H9 (cell line): Measurements from ENCODE around the gene SPTBN4. TPM values are rescaled to one million over a fixed set of nuclear protein-coding genes. Genes with fewer than 3 reads are reported as not detected.

Experiments used
- DNase-seq: peaks from one replicate; pipeline ENCODE4 v3.0.0-alpha.2; 2017
- H2AFZ ChIP-seq: one replicate; pipeline ENCODE4 v1.6.1; 2013; ENCODE audit warnings: mild to moderate bottlenecking, low read length, control low read depth, moderate library complexity
- H2AK5ac ChIP-seq: 2 replicates; pipeline ENCODE4 v1.6.1; 2013; ENCODE audit warnings: low read length, control low read depth, mixed read lengths; ENCODE audit not compliant: insufficient read length
- H2BK120ac ChIP-seq: one replicate; pipeline ENCODE4 v1.6.1; 2013; ENCODE audit warnings: low read depth, mild to moderate bottlenecking, low read length, control low read depth, inconsistent platforms; ENCODE audit not compliant: poor library complexity, severe bottlenecking
- H2BK12ac ChIP-seq: 2 replicates; pipeline ENCODE4 v1.6.1; 2013; ENCODE audit warnings: low read length, control low read depth, mixed read lengths, low read depth; ENCODE audit not compliant: insufficient read length
- H2BK15ac ChIP-seq: 2 replicates; pipeline ENCODE4 v1.6.1; 2013; ENCODE audit warnings: low read depth, low read length, control low read depth
- H2BK20ac ChIP-seq: one replicate; pipeline ENCODE4 v1.6.1; 2013; ENCODE audit warnings: low read depth, mild to moderate bottlenecking, low read length, control low read depth, inconsistent platforms; ENCODE audit not compliant: poor library complexity, severe bottlenecking
- H2BK5ac ChIP-seq: 2 replicates; pipeline ENCODE4 v1.6.1; 2013; ENCODE audit warnings: low read length, control low read depth, mixed read lengths; ENCODE audit not compliant: insufficient read length
- H3K14ac ChIP-seq: 2 replicates; pipeline ENCODE4 v1.6.1; 2013; ENCODE audit warnings: low read length, control low read depth; ENCODE audit not compliant: insufficient read depth
- H3K18ac ChIP-seq: 2 replicates; pipeline ENCODE4 v1.6.1; 2013; ENCODE audit warnings: low read depth, mild to moderate bottlenecking, mixed read lengths, low read length, control low read depth; ENCODE audit not compliant: insufficient read length
- H3K23ac ChIP-seq: 2 replicates; pipeline ENCODE4 v1.6.1; 2013; ENCODE audit warnings: low read length, control low read depth, mixed read lengths, low read depth; ENCODE audit not compliant: insufficient read length
- H3K23me2 ChIP-seq: 2 replicates; pipeline ENCODE4 v1.6.1; 2013; ENCODE audit warnings: low read depth, mild to moderate bottlenecking, mixed read lengths, low read length, control low read depth; ENCODE audit not compliant: insufficient read length, poor library complexity, severe bottlenecking
- H3K27ac ChIP-seq: 2 replicates; pipeline ENCODE4 v1.5.1; 2013; ENCODE audit warnings: low read length, control low read depth, mixed read lengths, low read depth; ENCODE audit not compliant: insufficient read length
- H3K27me3 ChIP-seq: 2 replicates; pipeline ENCODE4 v1.6.1; 2013; ENCODE audit warnings: low read length, control low read depth, inconsistent platforms; ENCODE audit not compliant: insufficient read depth
- H3K4ac ChIP-seq: 2 replicates; pipeline ENCODE4 v1.6.1; 2013; ENCODE audit warnings: low read depth, mild to moderate bottlenecking, control low read depth, inconsistent platforms, low read length, moderate library complexity
- H3K4me1 ChIP-seq: 2 replicates; pipeline ENCODE4 v1.6.1; 2013; ENCODE audit warnings: low read length, control low read depth, inconsistent platforms; ENCODE audit not compliant: insufficient read depth
- H3K4me2 ChIP-seq: 2 replicates; pipeline ENCODE4 v1.6.1; 2013; ENCODE audit warnings: low read length, control low read depth, mixed read lengths; ENCODE audit not compliant: insufficient read length, insufficient read depth
- H3K56ac ChIP-seq: 2 replicates; pipeline ENCODE4 v1.6.1; 2013; ENCODE audit warnings: low read depth, mild to moderate bottlenecking, mixed read lengths, low read length, control low read depth; ENCODE audit not compliant: insufficient read length
- H3K79me1 ChIP-seq: 2 replicates; pipeline ENCODE4 v1.6.1; 2013; ENCODE audit warnings: low read depth, mild to moderate bottlenecking, moderate library complexity, low read length, control low read depth, inconsistent platforms; ENCODE audit not compliant: insufficient read depth, poor library complexity, severe bottlenecking
- H3K79me2 ChIP-seq: 2 replicates; pipeline ENCODE4 v1.6.1; 2013; ENCODE audit warnings: low read length, control low read depth, inconsistent platforms; ENCODE audit not compliant: insufficient read depth
- H3K9ac ChIP-seq: 2 replicates; pipeline ENCODE4 v1.6.1; 2013; ENCODE audit warnings: low read length, control low read depth, mixed read lengths; ENCODE audit not compliant: insufficient read length; ENCODE audit errors: extremely low read depth
- H3K9me3 ChIP-seq: one replicate; pipeline ENCODE4 v1.6.1; 2013; ENCODE audit warnings: low read depth, low read length, inconsistent platforms; ENCODE audit not compliant: control insufficient read depth
- H3T11ph ChIP-seq: one replicate; pipeline ENCODE4 v1.6.1; 2013; ENCODE audit warnings: mild to moderate bottlenecking, low read length, control low read depth, inconsistent platforms
- H4K20me1 ChIP-seq: one replicate; pipeline ENCODE4 v1.6.1; 2013; ENCODE audit not compliant: control insufficient read depth, insufficient read length, insufficient read depth
- H4K5ac ChIP-seq: 2 replicates; pipeline ENCODE4 v1.6.1; 2013; ENCODE audit warnings: low read depth, mild to moderate bottlenecking, mixed read lengths, low read length, control low read depth; ENCODE audit not compliant: insufficient read length
- H4K8ac ChIP-seq: replicated peaks from 2 replicates; pipeline ENCODE4 v1.6.1; 2013; ENCODE audit warnings: low read length, control low read depth, mixed read lengths, low read depth; ENCODE audit not compliant: insufficient read length
- H4K91ac ChIP-seq: 2 replicates; pipeline ENCODE4 v1.6.1; 2013; ENCODE audit warnings: low read depth, mild to moderate bottlenecking, moderate library complexity, mixed read lengths, low read length, control low read depth; ENCODE audit not compliant: insufficient read length
- H3K27ac Mint-ChIP-seq, 3 experiments: 2 replicates in 2 of 3; 3 replicates in 1 of 3; pipeline ENCODE4 v1.8.0; 2020 to 2021; ENCODE audit warnings: mixed read lengths in 3 of 3, mild to moderate bottlenecking in 1 of 3, moderate library complexity in 1 of 3
- H3K27me3 Mint-ChIP-seq: 2 replicates; pipeline ENCODE4 v1.8.0; 2021; ENCODE audit warnings: low read depth, mild to moderate bottlenecking, moderate library complexity, mixed read lengths
- H3K36me3 Mint-ChIP-seq, 3 experiments: 2 replicates in 2 of 3; 3 replicates in 1 of 3; pipeline ENCODE4 v1.8.0; 2020 to 2021; ENCODE audit warnings: low read depth in 3 of 3, mixed read lengths in 3 of 3; ENCODE audit not compliant: insufficient read depth in 1 of 3
- H3K4me1 Mint-ChIP-seq, 2 experiments: 2 replicates each; pipeline ENCODE4 v1.8.0; 2020; ENCODE audit warnings: mixed read lengths in 2 of 2
- H3K4me3 Mint-ChIP-seq, 2 experiments: 2 replicates in 1 of 2; 3 replicates in 1 of 2; pipeline ENCODE4 v1.8.0; 2020 to 2021; ENCODE audit warnings: mild to moderate bottlenecking in 2 of 2, mixed read lengths in 2 of 2, moderate library complexity in 1 of 2
- H3K9me3 Mint-ChIP-seq, 2 experiments: 2 replicates in 1 of 2; 3 replicates in 1 of 2; pipeline ENCODE4 v1.8.0; 2020; ENCODE audit warnings: mild to moderate bottlenecking in 2 of 2, mixed read lengths in 2 of 2, moderate library complexity in 1 of 2
- CTCF ChIP-seq: fragments of 200-600 bp; sonication (generic); conservative IDR thresholded peaks from 3 replicates; pipeline ENCODE4 v1.8.0; 2021; ENCODE audit warnings: antibody characterized with exemption, mild to moderate bottlenecking
- WGBS: extraction: QIAGEN DNeasy Blood & Tissue Kit; methylation state at CpG from one replicate; pipeline ENCODE4 v1.1.7; 2013; ENCODE audit warnings: missing lambda C conversion rate, low lambda C conversion rate, mixed read lengths; ENCODE audit not compliant: insufficient read length; ENCODE audit errors: extremely low coverage; 5-methylcytosine and 5-hydroxymethylcytosine counted together
- total RNA-seq: library from RNA; stranded (reverse); gene quantifications from 2 replicates; pipeline ENCODE4 v1.2.1, GENCODE V29; 2021

The SPTBN4 gene
- total RNA-seq, 1 experiment from 2014 or later = 2.9 TPM

DNA sequence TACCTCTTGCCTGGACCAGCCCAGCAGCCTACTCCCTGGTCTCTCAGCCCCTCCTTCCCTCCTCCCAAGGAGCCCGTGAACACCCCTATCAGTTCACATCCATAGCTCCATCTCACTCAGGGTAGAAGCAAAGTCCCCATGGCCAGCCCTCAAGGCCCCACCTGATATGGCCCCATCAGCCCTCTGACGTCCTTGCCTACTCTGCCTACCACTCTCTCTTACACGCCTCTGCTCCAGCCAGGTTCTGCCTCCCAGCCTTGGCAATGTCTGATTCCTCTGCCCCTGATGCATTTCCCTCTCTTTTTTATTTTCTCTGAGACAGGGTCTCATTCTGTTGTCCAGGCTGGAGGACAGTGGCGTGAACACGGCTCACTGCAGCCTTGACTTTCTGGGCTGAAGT, 14.8 kb upstream of the SPTBN4 start:
- no CpG with 5 or more reads among the region's 5 CpGs for WGBS
- no peaks in the 10 kb centered on the region for H3K79me1 ChIP-seq
- H3K4me3 Mint-ChIP-seq = no peak overlapping the region
- no peaks in the 10 kb centered on the region for H4K20me1 ChIP-seq
- no peak overlapping the region for H2BK20ac ChIP-seq
- H3K4ac ChIP-seq = no peak overlapping the region
- no peak overlapping the region for H2AK5ac ChIP-seq
- H3K79me2 ChIP-seq = no peaks in the 10 kb centered on the region
- no peak for DNase-seq
- no peak overlapping the region for H3K9ac ChIP-seq
- peaks cover 0 to 18% (median 4%) of the 10 kb centered on the region in 3 experiments; a peak in 4 of 7 replicates for H3K36me3 Mint-ChIP-seq
- no peak overlapping the region for H2BK15ac ChIP-seq
- no peak overlapping the region for H3K27ac ChIP-seq
- no peak overlapping the region for H4K8ac ChIP-seq
- no peaks in the 10 kb centered on the region for H3K9me3 ChIP-seq
- no peaks in the 10 kb centered on the region for H3K23me2 ChIP-seq
- TF ChIP-seq CTCF = no peak
- H3K14ac ChIP-seq = no peak overlapping the region; the same call in 1 of the 2 replicates
- H2BK12ac ChIP-seq = no peak overlapping the region
- no peak overlapping the region for H3K56ac ChIP-seq
- peaks cover 6 to 7% of the 10 kb centered on the region in 2 experiments for H3K4me1 Mint-ChIP-seq
- no peaks in the 10 kb centered on the region for H3K27me3 Mint-ChIP-seq
- no peaks in the 10 kb centered on the region for H3K27me3 ChIP-seq
- no peak overlapping the region for H3K23ac ChIP-seq
- H2BK5ac ChIP-seq = no peak overlapping the region
- no peaks in the 10 kb centered on the region for H3K9me3 Mint-ChIP-seq
- H3K18ac ChIP-seq = no peak overlapping the region
- peak overlapping the region in 2 of 3 experiments; percentile 25; a peak in 2 of 7 replicates for H3K27ac Mint-ChIP-seq
- no peak overlapping the region for H2AFZ ChIP-seq
- H4K5ac ChIP-seq = no peak overlapping the region
- no peak overlapping the region for H4K91ac ChIP-seq
- no peaks in the 10 kb centered on the region for H3K4me1 ChIP-seq
- H3K4me2 ChIP-seq = no peak overlapping the region
- no peak overlapping the region for H3T11ph ChIP-seq
- H2BK120ac ChIP-seq = no peak overlapping the region
